K562 (cell line): Measurements from ENCODE around the gene TMEM217. TPM values are rescaled to one million over a fixed set of nuclear protein-coding genes. Genes with fewer than 3 reads are reported as not detected.

ENCODE experiments used
- HDAC6 ChIP-seq: IDR thresholded peaks from 2 replicates; pipeline ENCODE4 v1.6.1; 2012; ENCODE audit warnings: low read depth, mild to moderate bottlenecking, control low read depth, inconsistent platforms, low read length, moderate library complexity
- ILF3 ChIP-seq: fragments of 450-650 bp; IDR thresholded peaks from 2 replicates; pipeline ENCODE4 v1.6.1; 2018; ENCODE audit warnings: antibody characterized with exemption, mild to moderate bottlenecking, moderate library complexity, borderline replicate concordance
- MCM5 ChIP-seq: fragments of 450-650 bp; IDR thresholded peaks from 2 replicates; pipeline ENCODE4 v1.6.1; 2016; ENCODE audit warnings: low read depth
- NCOR1 ChIP-seq: fragments of 450-650 bp; IDR thresholded peaks from 2 replicates; pipeline ENCODE4 v1.6.1; 2016; ENCODE audit warnings: mild to moderate bottlenecking, moderate library complexity
- POLR2H ChIP-seq: IDR thresholded peaks from 2 replicates; pipeline ENCODE4 v1.6.1; 2016; ENCODE audit warnings: missing genetic modification characterization, low read depth, mild to moderate bottlenecking, control low read depth, missing compliant biosample characterization, moderate library complexity
- RBM14 ChIP-seq: fragments of 200-400 bp; formaldehyde crosslinking; IDR thresholded peaks from 2 replicates; pipeline ENCODE4 v1.6.1; 2018; ENCODE audit warnings: low read depth, mild to moderate bottlenecking, low read length, moderate library complexity, borderline replicate concordance; ENCODE audit not compliant: insufficient read depth
- SNAPC5 ChIP-seq: fragments of 250-450 bp; sonication (Bioruptor Pico); IDR thresholded peaks from 2 replicates; pipeline ENCODE4 v1.8.0; 2021; ENCODE audit warnings: moderate library complexity, mild to moderate bottlenecking, inconsistent platforms
- TBL1XR1 ChIP-seq, 2 experiments: IDR thresholded peaks; 2 replicates each; pipeline ENCODE4 v1.6.1; 2012; ENCODE audit warnings: improper control_type of control experiment in 2 of 2, low read length in 2 of 2, mild to moderate bottlenecking in 1 of 2
- TBP ChIP-seq: optimal IDR thresholded peaks from 2 replicates; pipeline ENCODE3; 2011; ENCODE audit warnings: low read depth, low read length, improper control_type of control experiment
- ZBTB11 ChIP-seq, 3 experiments: fragments of 200-800 bp in 1 of 3; fragments of 250-450 bp in 1 of 3; fragments of 450-650 bp in 1 of 3; sonication (Bioruptor Pico) in 1 of 3; sonication (Bioruptor generic) in 1 of 3; formaldehyde crosslinking in 1 of 3; IDR thresholded peaks; 2 replicates each; pipeline versions ENCODE4 v1.6.1 to v1.8.0; 2016 to 2022; ENCODE audit warnings: mild to moderate bottlenecking in 2 of 3, missing genetic modification characterization in 2 of 3, missing compliant biosample characterization in 1 of 3, moderate library complexity in 1 of 3
- ZNF23 ChIP-seq: fragments of 250-450 bp; sonication (Bioruptor Pico); IDR thresholded peaks from 2 replicates; pipeline ENCODE4 v1.4.0; 2020; ENCODE audit warnings: mild to moderate bottlenecking
- ZNF436 ChIP-seq: fragments of 250-450, 450-650 bp; sonication (Bioruptor Pico); formaldehyde crosslinking; IDR thresholded peaks from 2 replicates; pipeline ENCODE4 v1.7.0; 2020; ENCODE audit warnings: mild to moderate bottlenecking
- ZNF699 ChIP-seq: fragments of 250-450 bp; sonication (Bioruptor Pico); IDR thresholded peaks from 2 replicates; pipeline ENCODE4 v1.8.0; 2021; ENCODE audit warnings: mild to moderate bottlenecking, moderate library complexity; ENCODE audit not compliant: insufficient replicate concordance
- polyA plus RNA-seq, 8 experiments: library from polyadenylated mRNA; depleted of rRNA in 4 of 8; stranded (reverse) in 5 of 8; unstranded in 3 of 8; fragments of >200 nt; fragmentation: Nextera tagmentation in 2 of 8; fragmentation: Illumina TruSeq in 1 of 8; extraction: Ambion mirVana in 2 of 8; extraction: Trizol in 1 of 8; gene quantifications; 2 replicates each; pipeline versions ENCODE4 v1.2.1 to v1.2.3, GENCODE V29; 2011 to 2014; ENCODE audit warnings: inconsistent platforms in 1 of 8, missing spikeins in 1 of 8
- total RNA-seq, 7 experiments: library from RNA; depleted of rRNA in 6 of 7; stranded (reverse); fragments of >200 nt in 6 of 7; fragmentation: Illumina TruSeq in 2 of 7; extraction: Trizol in 2 of 7; gene quantifications; 2 replicates each; pipeline versions ENCODE4 v1.2.1 to v1.2.3, GENCODE V29; 2011 to 2021; ENCODE audit warnings: low replicate concordance in 1 of 7
- TF ChIP-seq, protein P1 (sequence below): sonication (generic); formaldehyde crosslinking; IDR thresholded peaks from 2 replicates; pipeline ENCODE4 v1.8.1; 2023; ENCODE audit warnings: missing genetic modification reagents, mild to moderate bottlenecking, borderline replicate concordance
- TF ChIP-seq, protein P2 (sequence below): sonication (generic); formaldehyde crosslinking; IDR thresholded peaks from 2 replicates; pipeline ENCODE4 v1.8.0; 2022; ENCODE audit warnings: mild to moderate bottlenecking, missing genetic modification reagents

Gene TMEM217
- total and polyA plus RNA-seq, 9 of the 15 experiments (the other 6 are each of a cell fraction or from before 2014, with no cell fraction given): 1.3 to 8.0 (median 1.9) TPM

DNA sequence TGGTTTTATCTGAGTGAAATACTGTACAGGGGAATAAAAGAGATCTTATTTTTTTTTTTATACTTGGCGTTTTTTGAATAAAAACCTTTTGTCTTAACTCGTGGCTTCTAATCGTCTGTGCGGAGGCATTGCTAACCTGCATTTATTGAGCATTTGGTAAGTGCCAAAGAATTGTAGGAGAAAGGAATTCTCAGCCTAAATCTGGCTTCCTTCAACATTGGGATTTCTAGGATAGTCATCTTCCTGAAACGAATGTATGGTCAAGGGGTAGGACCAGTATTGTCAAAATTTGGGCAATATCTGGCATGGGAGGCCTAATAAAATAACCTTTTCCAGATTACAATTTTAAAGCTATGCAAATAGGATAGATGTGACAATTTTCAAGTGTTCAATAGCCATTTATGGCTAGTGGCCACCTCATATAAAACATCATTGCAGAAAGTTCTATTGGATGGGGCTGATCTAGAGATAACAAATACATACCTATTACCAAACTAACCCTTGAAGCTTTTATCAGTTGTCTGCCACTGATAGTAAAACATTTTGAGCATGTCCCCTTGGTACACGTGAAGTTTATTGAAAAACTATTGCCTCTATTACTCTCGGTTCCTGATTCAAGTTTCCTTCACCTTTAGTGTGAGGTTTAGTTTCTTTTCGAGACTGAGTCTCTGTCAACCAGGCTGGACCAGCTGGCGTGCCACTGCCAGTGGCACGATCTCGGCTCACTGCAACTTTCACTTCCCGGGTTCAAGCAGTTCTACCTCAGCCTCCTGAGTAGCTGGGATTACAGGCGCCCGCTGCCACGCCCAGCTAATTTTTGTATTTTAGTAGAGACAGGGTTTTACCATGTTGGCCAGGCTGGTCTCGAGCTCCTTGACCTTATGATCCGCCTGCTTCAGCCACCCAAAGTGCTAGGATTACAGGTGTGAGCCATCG, 82.3 kb downstream of the TMEM217 start (continued):
- TF ChIP-seq, protein P1, sequence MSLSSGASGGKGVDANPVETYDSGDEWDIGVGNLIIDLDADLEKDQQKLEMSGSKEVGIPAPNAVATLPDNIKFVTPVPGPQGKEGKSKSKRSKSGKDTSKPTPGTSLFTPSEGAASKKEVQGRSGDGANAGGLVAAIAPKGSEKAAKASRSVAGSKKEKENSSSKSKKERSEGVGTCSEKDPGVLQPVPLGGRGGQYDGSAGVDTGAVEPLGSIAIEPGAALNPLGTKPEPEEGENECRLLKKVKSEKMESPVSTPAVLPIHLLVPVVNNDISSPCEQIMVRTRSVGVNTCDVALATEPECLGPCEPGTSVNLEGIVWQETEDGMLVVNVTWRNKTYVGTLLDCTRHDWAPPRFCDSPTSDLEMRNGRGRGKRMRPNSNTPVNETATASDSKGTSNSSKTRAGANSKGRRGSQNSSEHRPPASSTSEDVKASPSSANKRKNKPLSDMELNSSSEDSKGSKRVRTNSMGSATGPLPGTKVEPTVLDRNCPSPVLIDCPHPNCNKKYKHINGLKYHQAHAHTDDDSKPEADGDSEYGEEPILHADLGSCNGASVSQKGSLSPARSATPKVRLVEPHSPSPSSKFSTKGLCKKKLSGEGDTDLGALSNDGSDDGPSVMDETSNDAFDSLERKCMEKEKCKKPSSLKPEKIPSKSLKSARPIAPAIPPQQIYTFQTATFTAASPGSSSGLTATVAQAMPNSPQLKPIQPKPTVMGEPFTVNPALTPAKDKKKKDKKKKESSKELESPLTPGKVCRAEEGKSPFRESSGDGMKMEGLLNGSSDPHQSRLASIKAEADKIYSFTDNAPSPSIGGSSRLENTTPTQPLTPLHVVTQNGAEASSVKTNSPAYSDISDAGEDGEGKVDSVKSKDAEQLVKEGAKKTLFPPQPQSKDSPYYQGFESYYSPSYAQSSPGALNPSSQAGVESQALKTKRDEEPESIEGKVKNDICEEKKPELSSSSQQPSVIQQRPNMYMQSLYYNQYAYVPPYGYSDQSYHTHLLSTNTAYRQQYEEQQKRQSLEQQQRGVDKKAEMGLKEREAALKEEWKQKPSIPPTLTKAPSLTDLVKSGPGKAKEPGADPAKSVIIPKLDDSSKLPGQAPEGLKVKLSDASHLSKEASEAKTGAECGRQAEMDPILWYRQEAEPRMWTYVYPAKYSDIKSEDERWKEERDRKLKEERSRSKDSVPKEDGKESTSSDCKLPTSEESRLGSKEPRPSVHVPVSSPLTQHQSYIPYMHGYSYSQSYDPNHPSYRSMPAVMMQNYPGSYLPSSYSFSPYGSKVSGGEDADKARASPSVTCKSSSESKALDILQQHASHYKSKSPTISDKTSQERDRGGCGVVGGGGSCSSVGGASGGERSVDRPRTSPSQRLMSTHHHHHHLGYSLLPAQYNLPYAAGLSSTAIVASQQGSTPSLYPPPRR (CRISPR knock-in tag): no peak; the same call in 1 of the 2 replicates
- TF ChIP-seq ILF3: no peak
- no peak for TF ChIP-seq POLR2H (tag)
- no peak for TF ChIP-seq TBP
- no peak for TF ChIP-seq ZBTB11 (CRISPR knock-in tag; IDR thresholded peaks at IDR 0.05)
- TF ChIP-seq TBL1XR1 (IDR thresholded peaks at IDR 0.05; ENCODE audit: low read length in 2 of 2): peak in 1 of 2 experiments; percentile 24; a peak in 2 of 4 replicates
- TF ChIP-seq, protein P2, sequence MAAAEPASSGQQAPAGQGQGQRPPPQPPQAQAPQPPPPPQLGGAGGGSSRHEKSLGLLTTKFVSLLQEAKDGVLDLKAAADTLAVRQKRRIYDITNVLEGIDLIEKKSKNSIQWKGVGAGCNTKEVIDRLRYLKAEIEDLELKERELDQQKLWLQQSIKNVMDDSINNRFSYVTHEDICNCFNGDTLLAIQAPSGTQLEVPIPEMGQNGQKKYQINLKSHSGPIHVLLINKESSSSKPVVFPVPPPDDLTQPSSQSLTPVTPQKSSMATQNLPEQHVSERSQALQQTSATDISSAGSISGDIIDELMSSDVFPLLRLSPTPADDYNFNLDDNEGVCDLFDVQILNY (CRISPR knock-in tag): no peak
- TF ChIP-seq ZNF699: peak; percentile 44
- no peak for TF ChIP-seq HDAC6
- no peak for TF ChIP-seq NCOR1
- peak; percentile 88 for TF ChIP-seq ZNF436 (CRISPR knock-in tag)
- no peak for TF ChIP-seq SNAPC5 (CRISPR knock-in tag)
- no peak for TF ChIP-seq RBM14
- peak; percentile 83 for TF ChIP-seq ZNF23
- TF ChIP-seq MCM5: no peak
